T-helper 2 cell treated with Interferon-gamma antibody and Interleukin-4, amounts not matched to agents 100 ng/mL and 5 ng/mL, for 36 hours (primary cell): ENCODE data around the gene ZNF880. TPM values are rescaled to one million over a fixed set of nuclear protein-coding genes. Genes with fewer than 3 reads are reported as not detected.

Source experiments
- total RNA-seq: library from RNA; stranded (reverse); gene quantifications from 2 replicates; pipeline ENCODE4 v1.2.3, GENCODE V29; 2022

The ZNF880 gene
- total RNA-seq, 1 donor from 2014 or later, result 10.7 TPM

Other genes starting within 250 kb of the ZNF880 start
- 5.6 and 5.7 TPM in 2 replicates for gene ZNF616, start 230.0 kb upstream of the ZNF880 start, total RNA-seq
- gene ZNF836, start 198.3 kb upstream of the ZNF880 start, total RNA-seq, result 12.0 and 15.2 TPM in 2 replicates
- 212 and 222 TPM in 2 replicates for gene PPP2R1A, start 179.9 kb upstream of the ZNF880 start, total RNA-seq
- gene ZNF766, start 100.3 kb upstream of the ZNF880 start, total RNA-seq, result 17.8 and 19.0 TPM in 2 replicates
- 15.0 and 16.5 TPM in 2 replicates for gene ZNF480, start 72.8 kb upstream of the ZNF880 start, total RNA-seq
- 0.59 and 1.0 TPM in 2 replicates for gene ZNF610, start 33.7 kb upstream of the ZNF880 start, total RNA-seq
- gene ZNF528, start 27.9 kb downstream of the ZNF880 start, total RNA-seq, result 9.8 and 10.8 TPM in 2 replicates
- not detected in 2 replicates for gene ZNF534, start 59.2 kb downstream of the ZNF880 start, total RNA-seq
- gene ZNF578, start 83.6 kb downstream of the ZNF880 start, total RNA-seq, result 0.20 and 0.36 TPM in 2 replicates
- 27.2 and 30.3 TPM in 2 replicates for gene ZNF808, start 157.7 kb downstream of the ZNF880 start, total RNA-seq
- 23.7 and 24.5 TPM in 2 replicates for gene ZNF701, start 200.4 kb downstream of the ZNF880 start, total RNA-seq